ENCODE data around the gene GBP2. TPM values are rescaled to one million over a fixed set of nuclear protein-coding genes. Genes with fewer than 3 reads are reported as not detected.

The GBP2 gene
- total and polyA plus RNA-seq, 3 donors from 2014 or later = 35.2 to 41.3 (median 39.5) TPM

- H3K4me1 ChIP-seq = no peaks in the 10 kb centered on the region
- 95% methylated on average over 4 of the region's 4 CpGs for WGBS, 2 donors
- H3K27ac ChIP-seq = no peak overlapping the region
- TF ChIP-seq POLR2A (IDR thresholded peaks at IDR 0.05) = no peak
- TF ChIP-seq, protein P1, sequence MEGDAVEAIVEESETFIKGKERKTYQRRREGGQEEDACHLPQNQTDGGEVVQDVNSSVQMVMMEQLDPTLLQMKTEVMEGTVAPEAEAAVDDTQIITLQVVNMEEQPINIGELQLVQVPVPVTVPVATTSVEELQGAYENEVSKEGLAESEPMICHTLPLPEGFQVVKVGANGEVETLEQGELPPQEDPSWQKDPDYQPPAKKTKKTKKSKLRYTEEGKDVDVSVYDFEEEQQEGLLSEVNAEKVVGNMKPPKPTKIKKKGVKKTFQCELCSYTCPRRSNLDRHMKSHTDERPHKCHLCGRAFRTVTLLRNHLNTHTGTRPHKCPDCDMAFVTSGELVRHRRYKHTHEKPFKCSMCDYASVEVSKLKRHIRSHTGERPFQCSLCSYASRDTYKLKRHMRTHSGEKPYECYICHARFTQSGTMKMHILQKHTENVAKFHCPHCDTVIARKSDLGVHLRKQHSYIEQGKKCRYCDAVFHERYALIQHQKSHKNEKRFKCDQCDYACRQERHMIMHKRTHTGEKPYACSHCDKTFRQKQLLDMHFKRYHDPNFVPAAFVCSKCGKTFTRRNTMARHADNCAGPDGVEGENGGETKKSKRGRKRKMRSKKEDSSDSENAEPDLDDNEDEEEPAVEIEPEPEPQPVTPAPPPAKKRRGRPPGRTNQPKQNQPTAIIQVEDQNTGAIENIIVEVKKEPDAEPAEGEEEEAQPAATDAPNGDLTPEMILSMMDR (IDR thresholded peaks at IDR 0.05) = no peak
- H3K4me3 ChIP-seq = no peak overlapping the region
- DNase-seq = no peak
- intact Hi-C loops (cut with DNase I; ENCODE audit: low total_unique reads) = no loop called here
- H3K27me3 ChIP-seq = no peaks in the 10 kb centered on the region
- no peaks in the 10 kb centered on the region for H3K9me3 ChIP-seq
- H3K36me3 ChIP-seq (ENCODE audit: low read depth, missing control alignments) = no peaks in the 10 kb centered on the region
Observed at GRCh38 chr1:89170170-89171066, 44.5 kb upstream of the GBP2 start.

DNA sequence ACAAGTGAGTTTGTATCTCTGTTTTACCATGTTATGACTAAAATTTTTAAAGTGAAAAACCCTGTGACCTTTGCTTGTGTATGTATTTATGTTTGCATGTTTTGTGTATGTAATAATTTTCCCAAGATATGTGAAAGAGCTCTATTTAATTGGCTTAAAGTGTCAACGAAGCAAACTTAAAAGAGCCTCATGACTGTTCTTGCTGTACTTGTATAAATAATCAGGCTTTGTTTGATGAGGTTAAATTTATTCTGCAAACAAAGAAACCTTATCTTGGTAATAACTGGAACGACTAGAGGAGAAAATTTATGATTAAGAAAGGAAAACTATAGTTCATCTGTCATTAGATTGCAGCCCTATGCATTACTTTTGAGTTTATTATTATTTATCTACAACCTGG is 43.3 kb upstream of the GBP2 start:
- no peaks in the 10 kb centered on the region for H3K36me3 ChIP-seq (ENCODE audit: low read depth, missing control alignments)
- H3K4me1 ChIP-seq = no peaks in the 10 kb centered on the region
- intact Hi-C loops (cut with DNase I; ENCODE audit: low total_unique reads) = no loop called here
- no peak for DNase-seq
- no peak overlapping the region for H3K27ac ChIP-seq
- no peak overlapping the region for H3K4me3 ChIP-seq
- WGBS, 2 donors = 37 to 46% methylated on average over 2 of the region's 2 CpGs
- no peaks in the 10 kb centered on the region for H3K9me3 ChIP-seq
- H3K27me3 ChIP-seq = no peaks in the 10 kb centered on the region
- no peak for TF ChIP-seq POLR2A (IDR thresholded peaks at IDR 0.05)
- TF ChIP-seq, protein P1 (IDR thresholded peaks at IDR 0.05) = no peak

DNA sequence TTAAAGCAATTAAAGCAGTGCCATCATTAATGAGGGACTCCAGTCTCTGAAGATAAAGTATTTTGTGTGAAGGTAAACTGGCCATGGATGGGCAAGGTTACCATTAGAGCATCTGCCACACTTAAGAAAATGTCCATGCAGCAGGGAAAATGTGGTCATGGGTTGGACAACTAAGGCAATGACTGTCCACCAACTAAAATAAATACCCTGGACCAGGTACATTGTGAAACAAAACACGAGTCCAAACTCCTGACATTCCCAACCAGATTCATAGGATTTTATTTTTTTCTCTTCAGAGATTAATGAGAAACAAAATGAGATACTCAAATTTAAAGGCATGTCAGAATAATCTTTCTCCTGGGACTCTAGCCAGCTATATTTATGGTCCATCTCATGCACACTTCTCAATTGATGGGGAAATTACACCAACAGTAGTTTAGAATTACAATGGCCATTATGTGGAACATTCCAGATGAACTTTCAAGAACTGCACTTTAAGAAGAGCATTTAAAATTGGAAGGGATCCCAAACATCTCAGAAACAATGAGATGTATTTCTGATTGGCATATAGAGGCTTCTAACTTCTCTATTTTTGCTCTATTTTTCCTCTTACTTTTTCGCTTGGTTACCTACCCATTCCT is 41.8 kb upstream of the GBP2 start:
- H3K4me1 ChIP-seq = no peaks in the 10 kb centered on the region
- no peak for TF ChIP-seq POLR2A (IDR thresholded peaks at IDR 0.05)
- TF ChIP-seq, protein P1 (IDR thresholded peaks at IDR 0.05) = no peak
- H3K27me3 ChIP-seq = no peaks in the 10 kb centered on the region
- intact Hi-C loops (cut with DNase I; ENCODE audit: low total_unique reads) = no loop called here
- DNase-seq = no peak
- WGBS, 2 donors = 72 to 82% methylated on average over 2 of the region's 2 CpGs
- H3K27ac ChIP-seq = no peak overlapping the region
- H3K36me3 ChIP-seq (ENCODE audit: low read depth, missing control alignments) = no peaks in the 10 kb centered on the region
- H3K9me3 ChIP-seq = no peaks in the 10 kb centered on the region
- no peak overlapping the region for H3K4me3 ChIP-seq

DNA sequence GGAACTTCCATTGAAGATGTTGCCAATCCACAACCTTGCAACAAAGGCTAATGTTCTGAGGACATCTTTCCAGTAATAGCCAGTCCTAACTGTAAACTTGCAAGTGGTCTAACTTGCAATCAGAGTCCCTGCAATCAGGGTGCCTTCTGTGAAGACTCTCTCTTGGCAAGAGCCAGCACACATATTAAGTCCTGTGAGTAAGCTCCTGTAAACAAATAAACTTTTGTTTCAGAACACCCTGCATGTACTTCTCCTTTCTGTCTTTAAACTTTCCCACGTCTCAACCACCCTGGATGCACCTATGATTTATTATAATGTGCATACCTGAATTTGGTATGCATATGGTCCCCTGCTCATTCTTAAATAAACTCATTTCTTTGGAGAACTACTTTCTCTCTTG is 40.8 kb upstream of the GBP2 start:
- intact Hi-C loops (cut with DNase I; ENCODE audit: low total_unique reads) = no loop called here
- Histone ChIP-seq H3K9me3 (no peaks in the 10 kb centered on the region), H3K36me3 (ENCODE audit: low read depth, missing control alignments) (no peaks in the 10 kb centered on the region), H3K27ac (no peak overlapping the region), H3K27me3 (no peaks in the 10 kb centered on the region), H3K4me1 (no peaks in the 10 kb centered on the region), H3K4me3 (no peak overlapping the region)
- DNase-seq = no peak
- TF ChIP-seq POLR2A (IDR thresholded peaks at IDR 0.05) = no peak
- TF ChIP-seq, protein P1 (IDR thresholded peaks at IDR 0.05) = no peak
- 55 to 68% methylated on average over 1 of the region's 1 CpG for WGBS, 2 donors

Data from testis (tissue), 3 donors.